HG03520 (cell line): ENCODE data around the gene ARHGAP30.
"Not testable (repeated sequence)": the region's sequence is repeated elsewhere in the genome, so short reads cannot be mapped to it uniquely, and the experiment has no call there.

Source experiments
- ATAC-seq: cut with Tn5 transposase; IDR thresholded peaks from one replicate; pipeline ENCODE4 v1.9.1; 2021; ENCODE audit warnings: mild to moderate bottlenecking, moderate library complexity; ENCODE audit not compliant: unreplicated experiment

ARHGAP30 gene

DNA sequence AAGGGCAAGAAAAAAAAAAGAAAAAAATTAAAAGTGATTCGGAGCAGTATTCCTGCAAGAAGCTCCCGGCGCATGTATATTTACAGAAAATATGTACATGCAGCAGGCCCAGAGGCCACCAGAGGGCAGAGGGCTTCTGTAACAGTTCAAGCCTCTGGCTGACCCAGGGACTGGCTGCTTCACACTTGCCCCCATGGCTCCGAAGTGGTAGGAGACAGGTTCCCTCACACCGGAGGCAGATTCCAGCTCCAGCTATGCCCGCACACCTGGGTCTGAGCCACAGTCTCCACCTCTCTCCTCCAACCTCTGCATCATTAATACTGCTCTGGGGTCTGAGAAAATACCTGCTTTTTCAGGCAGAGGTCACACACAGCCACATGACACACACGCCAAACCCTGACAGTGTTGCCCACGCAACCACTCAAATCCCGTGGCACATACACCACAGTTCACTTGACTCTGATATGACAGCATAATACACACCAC lies 2.2 kb upstream of the ARHGAP30 start:
- no peak for ATAC-seq

DNA sequence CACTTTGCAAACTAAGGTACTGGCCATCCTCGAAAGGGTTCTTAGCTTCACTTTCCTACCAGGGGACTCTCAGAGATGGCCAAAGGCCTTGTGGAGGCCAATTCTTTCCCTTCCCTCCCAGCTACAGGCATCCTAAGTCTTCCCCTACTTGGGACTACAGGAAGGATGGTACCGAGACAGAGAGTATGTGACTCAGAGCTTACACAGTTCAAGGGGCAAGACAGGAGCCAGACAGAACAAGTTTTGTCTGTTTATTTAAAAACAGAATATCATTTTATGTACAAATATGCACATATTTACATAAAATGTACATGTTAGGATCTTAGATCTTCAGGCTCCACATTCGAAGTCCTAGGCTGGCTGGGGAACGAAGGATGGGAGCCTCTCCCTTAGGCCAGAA lies 1.1 kb upstream of the ARHGAP30 start:
- no peak for ATAC-seq

GRCh38 chr1:161069241-161069640 lies 450 bp downstream of the ARHGAP30 start:
- no peak for ATAC-seq

GRCh38 chr1:161068306-161069234 lies 1.1 kb downstream of the ARHGAP30 start:
- ATAC-seq: no peak

DNA sequence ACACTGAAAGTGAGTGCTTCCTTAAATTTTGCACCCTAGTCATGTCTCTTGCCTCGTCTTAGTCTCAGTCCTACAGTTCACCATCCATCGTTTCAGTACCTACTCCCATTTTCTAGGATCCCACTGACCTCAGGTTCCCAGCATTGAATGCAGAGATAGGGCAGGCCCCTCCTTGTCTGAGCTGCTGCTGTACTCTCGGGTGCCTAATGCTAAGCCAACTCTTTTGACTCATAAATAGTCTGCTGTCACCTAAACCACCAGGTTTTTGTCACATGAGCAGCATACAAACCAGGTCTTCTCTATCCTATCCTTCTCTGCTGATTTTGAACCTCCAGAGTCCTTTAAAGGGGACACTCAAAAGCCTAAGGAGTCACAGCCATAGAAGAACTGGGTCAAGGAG lies 3.0 kb downstream of the ARHGAP30 start:
- ATAC-seq: no peak

GRCh38 chr1:161065681-161066080 lies 4.0 kb downstream of the ARHGAP30 start:
- not testable (repeated sequence) for ATAC-seq

- not testable (repeated sequence) for ATAC-seq
These were observed 5.8 kb downstream of the ARHGAP30 start for GRCh38 chr1:161063936-161064335.

DNA sequence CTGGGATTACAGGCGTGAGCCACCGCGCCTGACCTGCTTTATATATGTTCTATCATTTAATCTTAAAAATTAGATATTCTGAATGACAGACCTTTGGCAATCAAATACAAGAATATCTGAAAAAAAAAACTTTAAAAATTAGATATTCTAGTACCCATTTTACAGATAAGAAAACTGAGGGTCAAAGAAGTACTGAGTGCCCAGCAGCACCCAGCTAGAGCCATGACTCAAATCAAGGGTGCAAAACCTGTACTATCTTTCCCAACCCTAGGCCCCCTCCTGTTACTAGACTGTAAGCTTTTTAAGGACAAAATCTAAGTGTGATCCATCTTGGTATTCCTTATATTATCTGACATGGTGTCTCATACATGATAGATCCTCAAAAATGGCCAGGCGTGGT lies 8.3 kb downstream of the ARHGAP30 start:
- ATAC-seq: no peak

DNA sequence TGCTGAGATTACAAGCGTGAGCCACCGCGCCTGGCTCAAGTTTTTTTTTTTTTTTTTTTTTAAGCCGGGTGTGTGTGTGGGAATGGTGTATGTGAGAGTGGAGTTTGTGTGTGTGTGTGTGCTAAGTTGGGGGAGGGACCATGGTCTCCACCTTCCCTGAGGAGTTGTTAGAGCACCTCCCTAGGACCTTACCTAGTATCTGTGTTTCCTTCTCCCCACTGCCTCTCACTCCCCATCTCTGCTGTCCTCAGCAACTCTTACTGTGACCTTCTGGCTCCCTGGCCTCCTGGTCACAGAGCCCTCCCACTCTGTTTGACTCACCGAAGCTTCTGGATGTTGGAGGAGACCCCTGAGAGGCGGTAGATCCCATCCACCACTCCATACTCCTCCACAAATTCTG lies 10.4 kb downstream of the ARHGAP30 start:
- no peak for ATAC-seq

DNA sequence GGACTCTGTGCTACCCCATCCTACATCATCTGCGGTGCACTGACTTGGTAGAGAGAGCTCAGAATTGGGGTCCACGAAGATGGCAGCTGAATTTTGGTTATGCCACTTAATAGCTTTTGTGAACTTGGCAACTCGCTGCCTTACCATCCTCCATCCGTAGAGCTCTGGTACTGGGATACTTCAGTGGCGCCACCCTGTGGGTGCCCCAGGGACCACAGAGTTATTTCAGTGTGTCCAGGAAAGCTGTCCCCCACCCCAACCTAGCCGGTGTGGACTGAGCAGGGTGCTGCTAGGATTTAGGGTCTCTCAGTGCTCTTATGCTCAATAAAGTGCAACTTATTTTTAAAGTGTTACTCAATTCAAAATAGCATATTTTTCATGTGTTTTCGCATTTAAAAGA lies 14.9 kb downstream of the ARHGAP30 start:
- no peak for ATAC-seq

- no peak for ATAC-seq
These were observed 15.5 kb downstream of the ARHGAP30 start for GRCh38 chr1:161054232-161054631.

GRCh38 chr1:161052899-161053298 lies 16.8 kb downstream of the ARHGAP30 start:
- ATAC-seq: no peak

- ATAC-seq: no peak
These were observed 18.5 kb downstream of the ARHGAP30 start for GRCh38 chr1:161051219-161051618.

- ATAC-seq: no peak
These were observed 20.6 kb downstream of the ARHGAP30 start for GRCh38 chr1:161048949-161049722.

GRCh38 chr1:161047436-161048420 lies 22.0 kb downstream of the ARHGAP30 start:
- ATAC-seq: no peak

- ATAC-seq: peak; percentile 29
These were observed 23.0 kb downstream of the ARHGAP30 start for GRCh38 chr1:161046605-161047228.

- ATAC-seq: peak; percentile 43
These were observed 23.7 kb downstream of the ARHGAP30 start, which contains the start of gene USF1 for GRCh38 chr1:161045736-161046604. USF1 (minus strand) TSS chr1:161045977; CDS start chr1:161043275, 2,702 bp downstream.

DNA sequence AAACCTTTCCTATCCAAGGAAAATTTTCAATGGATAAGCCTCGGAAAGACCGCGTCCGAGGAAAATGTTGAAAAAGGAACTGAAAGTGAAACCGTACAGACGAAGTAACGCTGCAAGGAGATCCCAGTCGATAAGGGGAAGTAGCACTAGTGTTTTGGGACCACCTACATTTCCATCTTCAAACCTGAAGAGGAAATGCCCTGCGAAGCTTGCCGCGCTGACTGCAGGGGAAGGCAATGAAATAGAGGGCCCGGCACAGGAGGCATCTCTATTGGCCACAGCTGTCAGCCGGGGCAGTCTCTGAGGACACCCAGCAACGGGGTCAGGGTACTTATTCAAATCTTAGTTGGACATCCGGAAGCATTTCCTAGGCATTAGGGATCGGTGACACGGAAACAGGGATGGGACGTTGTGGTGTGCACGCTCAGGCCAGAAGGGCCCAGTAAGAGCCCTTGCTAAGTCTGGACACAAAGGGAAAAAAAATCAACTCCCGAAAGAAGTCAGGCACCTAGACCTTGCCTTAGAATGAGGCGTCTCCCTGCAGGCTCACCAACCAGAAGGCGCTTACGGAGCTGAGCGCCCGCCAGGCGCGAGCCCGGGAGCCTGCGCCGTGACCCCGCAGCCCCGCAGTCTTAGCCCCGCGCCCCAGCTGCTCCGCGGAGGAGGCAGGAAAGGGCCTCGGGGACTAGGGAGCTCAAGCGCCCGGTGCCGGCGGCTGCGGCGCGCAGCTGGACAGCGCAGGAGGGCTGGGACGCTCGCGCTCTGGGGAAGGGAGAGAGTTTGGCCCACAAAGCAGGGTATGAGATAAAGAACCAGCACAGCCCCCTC lies 24.6 kb downstream of the ARHGAP30 start:
- ATAC-seq: peak; percentile 26
